Cerebellar nuclear complex (tissue), 1 donor: ENCODE results near the gene TMEM208.

Experiments used
- DNase-seq, 2 experiments: peaks; one replicate each; lab custom pipeline; 2025; lab: John Stamatoyannopoulos, UW

The TMEM208 gene

GRCh38 chr16:67209565-67209964, 17.4 kb upstream of the TMEM208 start:
- DNase-seq = no peak

GRCh38 chr16:67210069-67210937, 16.6 kb upstream of the TMEM208 start:
- DNase-seq = no peak

GRCh38 chr16:67211674-67212073, 15.3 kb upstream of the TMEM208 start:
- no peak for DNase-seq

- DNase-seq = no peak
Observed at GRCh38 chr16:67212766-67213165, 14.2 kb upstream of the TMEM208 start.

GRCh38 chr16:67213197-67214019, 13.5 kb upstream of the TMEM208 start:
- DNase-seq = no peak

- DNase-seq = no peak
Observed at GRCh38 chr16:67215706-67216105, 11.2 kb upstream of the TMEM208 start.

GRCh38 chr16:67216612-67217490, 10.1 kb upstream of the TMEM208 start:
- DNase-seq = no peak

- DNase-seq = no peak
Observed at GRCh38 chr16:67223992-67224391, 2.9 kb upstream of the TMEM208 start.

GRCh38 chr16:67226295-67226803, 581 bp upstream of the TMEM208 start:
- DNase-seq = no peak

GRCh38 chr16:67227567-67227921, 614 bp downstream of the TMEM208 start:
- no peak for DNase-seq

- no peak for DNase-seq
Observed at GRCh38 chr16:67228034-67228785, 1.3 kb downstream of the TMEM208 start.

GRCh38 chr16:67228905-67229304, 2.0 kb downstream of the TMEM208 start:
- no peak for DNase-seq

GRCh38 chr16:67229906-67230808, 3.2 kb downstream of the TMEM208 start:
- no peak for DNase-seq

- no peak for DNase-seq
Observed at GRCh38 chr16:67230809-67231660, 4.1 kb downstream of the TMEM208 start.

- DNase-seq = no peak
Observed at GRCh38 chr16:67233596-67233995, 6.7 kb downstream of the TMEM208 start.

GRCh38 chr16:67234180-67234597, 7.3 kb downstream of the TMEM208 start:
- no peak for DNase-seq

GRCh38 chr16:67235816-67236562, 9.1 kb downstream of the TMEM208 start:
- no peak for DNase-seq
